Activated CD8-positive, alpha-beta memory T cell treated with anti-CD3 and anti-CD28 coated beads, Interleukin-2, amount 50 U/mL, for 1 hour (primary cell): ENCODE results near the gene TRIP12.
"Not testable (repeated sequence)": the region's sequence is repeated elsewhere in the genome, so short reads cannot be mapped to it uniquely, and the experiment has no call there.

Experiments used
- DNase-seq: peaks from one replicate; pipeline ENCODE4 v3.0.0-alpha.2; 2020; ENCODE audit errors: extremely low read depth

Gene TRIP12

GRCh38 chr2:229768235-229768634 is 153.6 kb downstream of the TRIP12 start:
- no peak for DNase-seq

GRCh38 chr2:229765721-229766120 is 156.1 kb downstream of the TRIP12 start:
- DNase-seq, result no peak

- DNase-seq, result no peak
Measured at GRCh38 chr2:229761663-229762062, 160.1 kb downstream of the TRIP12 start.

GRCh38 chr2:229757462-229757861 is 164.3 kb downstream of the TRIP12 start:
- DNase-seq, result not testable (repeated sequence)

GRCh38 chr2:229752970-229753729 is 168.7 kb downstream of the TRIP12 start:
- no peak for DNase-seq

- DNase-seq, result no peak
Measured at GRCh38 chr2:229749779-229750178, 172.0 kb downstream of the TRIP12 start.

GRCh38 chr2:229748950-229749349 is 172.9 kb downstream of the TRIP12 start:
- no peak for DNase-seq

GRCh38 chr2:229742691-229743090 is 179.1 kb downstream of the TRIP12 start:
- not testable (repeated sequence) for DNase-seq

- no peak for DNase-seq
Measured at GRCh38 chr2:229740279-229740678, 181.5 kb downstream of the TRIP12 start.

- no peak for DNase-seq
Measured at GRCh38 chr2:229738024-229738625, 183.7 kb downstream of the TRIP12 start.

GRCh38 chr2:229734410-229734809 is 187.4 kb downstream of the TRIP12 start:
- DNase-seq, result no peak

- no peak for DNase-seq
Measured at GRCh38 chr2:229733611-229734245, 188.1 kb downstream of the TRIP12 start.

- DNase-seq, result no peak
Measured at GRCh38 chr2:229732897-229733296, 188.9 kb downstream of the TRIP12 start.

GRCh38 chr2:229731916-229732315 is 189.9 kb downstream of the TRIP12 start:
- DNase-seq, result no peak

- DNase-seq, result no peak
Measured at GRCh38 chr2:229731363-229731762, 190.4 kb downstream of the TRIP12 start.

GRCh38 chr2:229728370-229728769 is 193.4 kb downstream of the TRIP12 start:
- DNase-seq, result no peak

GRCh38 chr2:229726643-229727042 is 195.2 kb downstream of the TRIP12 start:
- no peak for DNase-seq

GRCh38 chr2:229725716-229726574 is 195.9 kb downstream of the TRIP12 start:
- no peak for DNase-seq

GRCh38 chr2:229723192-229723591 is 198.6 kb downstream of the TRIP12 start:
- not testable (repeated sequence) for DNase-seq

- DNase-seq, result no peak
Measured at GRCh38 chr2:229719926-229720647, 201.7 kb downstream of the TRIP12 start.

GRCh38 chr2:229718057-229718456 is 203.8 kb downstream of the TRIP12 start:
- DNase-seq, result no peak
